ENCODE data around the gene CCDC57. TPM values are rescaled to one million over a fixed set of nuclear protein-coding genes. Genes with fewer than 3 reads are reported as not detected.

Gene CCDC57
- total RNA-seq, 1 experiment from 2014 or later: 140 TPM

- peak overlapping the region; percentile 13; the same call in 1 of the 2 replicates for H3K4me2 ChIP-seq
- no peak for DNase-seq
- H3K4me3 ChIP-seq: no peak overlapping the region
- TF ChIP-seq EZH2 (IDR thresholded peaks at IDR 0.05; ENCODE audit: low read depth) (no peak), CTCF (conservative IDR thresholded peaks at IDR 0.05) (no peak)
- intact Hi-C loops (cut with micrococcal nuclease; ENCODE audit: unreplicated experiment): loop anchor here (5.0 to 10.0 kb wide), 2 partner anchors 126 to 262 kb away; no protein-coding TSS in a partner anchor
- BruUV-seq (replicated peaks): no TSS peak
- no peaks in the 10 kb centered on the region for H3K9me3 ChIP-seq (ENCODE audit: insufficient read depth, low read depth)
- CTCF ChIA-PET: no interaction called here
- no peak overlapping the region for H2AFZ ChIP-seq
- no peaks in the 10 kb centered on the region for H3K36me3 ChIP-seq (ENCODE audit: low read depth)
- peaks cover 55% of the 10 kb centered on the region for H4K20me1 ChIP-seq (ENCODE audit: insufficient read depth)
- H3K79me2 ChIP-seq (ENCODE audit: low read depth): peaks cover 64% of the 10 kb centered on the region
- H3K9me2 ChIP-seq (ENCODE audit: insufficient read depth): no peaks in the 10 kb centered on the region
- H3K27ac ChIP-seq: no peak overlapping the region
- peaks cover 38% of the 10 kb centered on the region; the same call in 1 of the 2 replicates for H3F3A ChIP-seq (ENCODE audit: insufficient read depth, low read depth)
- POLR2A ChIA-PET (ENCODE audit: unreplicated experiment): no interaction called here
- no peaks in the 10 kb centered on the region for H3K27me3 ChIP-seq (ENCODE audit: insufficient read depth, low read depth)
- peaks cover 41% of the 10 kb centered on the region for H3K4me1 ChIP-seq (replicated peaks; ENCODE audit: insufficient read depth)
Measured at GRCh38 chr17:82232876-82233785, 20.5 kb upstream of the CCDC57 start.

GRCh38 chr17:82232322-82232820, 19.7 kb upstream of the CCDC57 start:
- no peaks in the 10 kb centered on the region for H3K27me3 ChIP-seq (ENCODE audit: insufficient read depth, low read depth)
- peak overlapping the region; percentile 79 for H3K4me2 ChIP-seq
- no peaks in the 10 kb centered on the region for H3K36me3 ChIP-seq (ENCODE audit: low read depth)
- POLR2A ChIA-PET (ENCODE audit: unreplicated experiment): no interaction called here
- peaks cover 41% of the 10 kb centered on the region for H3K4me1 ChIP-seq (replicated peaks; ENCODE audit: insufficient read depth)
- CTCF ChIA-PET: no interaction called here
- peaks cover 38% of the 10 kb centered on the region; the same call in 1 of the 2 replicates for H3F3A ChIP-seq (ENCODE audit: insufficient read depth, low read depth)
- intact Hi-C loops (cut with micrococcal nuclease; ENCODE audit: unreplicated experiment): loop anchor here (5.0 to 10.0 kb wide), 2 partner anchors 125 to 262 kb away; no protein-coding TSS in a partner anchor
- H2AFZ ChIP-seq: no peak overlapping the region
- peaks cover 64% of the 10 kb centered on the region for H3K79me2 ChIP-seq (ENCODE audit: low read depth)
- TF ChIP-seq CTCF (conservative IDR thresholded peaks at IDR 0.05) (no peak), EZH2 (IDR thresholded peaks at IDR 0.05; ENCODE audit: low read depth) (no peak)
- no peak overlapping the region for H3K27ac ChIP-seq
- no TSS peak for BruUV-seq (replicated peaks)
- peaks cover 50% of the 10 kb centered on the region for H4K20me1 ChIP-seq (ENCODE audit: insufficient read depth)
- no peaks in the 10 kb centered on the region for H3K9me3 ChIP-seq (ENCODE audit: insufficient read depth, low read depth)
- DNase-seq: no peak
- peak overlapping the region; percentile 72; the same call in 1 of the 2 replicates for H3K4me3 ChIP-seq
- no peaks in the 10 kb centered on the region for H3K9me2 ChIP-seq (ENCODE audit: insufficient read depth)

GRCh38 chr17:82231562-82232321, 19.1 kb upstream of the CCDC57 start:
- Histone ChIP-seq H3K9me2 (ENCODE audit: insufficient read depth) (no peaks in the 10 kb centered on the region), H4K20me1 (ENCODE audit: insufficient read depth) (peaks cover 46% of the 10 kb centered on the region), H3F3A (ENCODE audit: insufficient read depth, low read depth) (peaks cover 36% of the 10 kb centered on the region; the same call in 1 of the 2 replicates), H2AFZ (no peak overlapping the region), H3K27me3 (ENCODE audit: insufficient read depth, low read depth) (no peaks in the 10 kb centered on the region), H3K4me3 (peak overlapping the region; percentile 72), H3K79me2 (ENCODE audit: low read depth) (peaks cover 61% of the 10 kb centered on the region), H3K9me3 (ENCODE audit: insufficient read depth, low read depth) (no peaks in the 10 kb centered on the region), H3K27ac (peak overlapping the region; percentile 16; the same call in 1 of the 2 replicates), H3K36me3 (ENCODE audit: low read depth) (no peaks in the 10 kb centered on the region), H3K4me2 (peak overlapping the region; percentile 79), H3K4me1 (replicated peaks; ENCODE audit: insufficient read depth) (peaks cover 41% of the 10 kb centered on the region)
- no TSS peak for BruUV-seq (replicated peaks)
- ChIA-PET POLR2A (ENCODE audit: unreplicated experiment) (interaction anchor here (0.7 kb wide), 1 partner anchor 10 kb away, joined by 3 read pairs; no protein-coding TSS in a partner anchor), CTCF (no interaction called here)
- DNase-seq: peak; percentile 68 to 82
- intact Hi-C loops (cut with micrococcal nuclease; ENCODE audit: unreplicated experiment): loop anchor here (2.0 to 10.0 kb wide), 3 partner anchors 15 to 263 kb away; no protein-coding TSS in a partner anchor
- TF ChIP-seq EZH2 (IDR thresholded peaks at IDR 0.05; ENCODE audit: low read depth): no peak
- TF ChIP-seq CTCF (conservative IDR thresholded peaks at IDR 0.05): no peak

Data from PC-9 (cell line).